IMR-90 (cell line): Measurements from ENCODE around the gene RASGRF2. TPM values are rescaled to one million over a fixed set of nuclear protein-coding genes. Genes with fewer than 3 reads are reported as not detected.

Experiments used
- ATAC-seq: fragments of 200-7000 bp; cut with Tn5 transposase; 2 replicates; pipeline ENCODE4 v1.9.1; 2020; ENCODE audit warnings: low read depth, mild to moderate bottlenecking, moderate library complexity
- BruUV-seq: library from RNA; stranded (reverse); fragments of 400-500 nt; replicated peaks from 2 replicates; lab custom pipeline; 2021; lab: Mats Ljungman, UMichigan
- CTCF ChIA-PET: fragments of 300-600 bp; formaldehyde crosslinking; extraction: SDS; loops from one replicate; lab custom pipeline; 2021; ENCODE audit warnings: antibody characterized with exemption; lab: Yijun Ruan, JAX
- POLR2A ChIA-PET: fragments of 300-600 bp; sonication (Branson Sonifier 250); formaldehyde crosslinking; loops from one replicate; lab custom pipeline; 2022; ENCODE audit warnings: antibody characterized with exemption; ENCODE audit not compliant: unreplicated experiment; lab: Charles Lee
- DNase-seq: peaks from one replicate; pipeline ENCODE4 v3.0.0; 2013
- H2AFZ ChIP-seq: replicated peaks from 2 replicates; pipeline ENCODE3; 2013; ENCODE audit warnings: low read length, mild to moderate bottlenecking; ENCODE audit not compliant: poor library complexity
- H2AK5ac ChIP-seq: 2 replicates; pipeline ENCODE4 v1.6.1; 2013; ENCODE audit warnings: low read depth, low read length, inconsistent platforms
- H2AK9ac ChIP-seq: replicated peaks from 2 replicates; pipeline ENCODE3; 2013; ENCODE audit warnings: mild to moderate bottlenecking, low read depth, low read length, moderate library complexity; ENCODE audit not compliant: poor library complexity
- H2BK120ac ChIP-seq: 2 replicates; pipeline ENCODE4 v1.6.1; 2013; ENCODE audit warnings: low read depth, low read length, inconsistent platforms
- H2BK15ac ChIP-seq: 3 replicates; pipeline ENCODE4 v1.6.1; 2013; ENCODE audit warnings: low read depth, low read length, inconsistent platforms
- H2BK20ac ChIP-seq: 2 replicates; pipeline ENCODE4 v1.6.1; 2013; ENCODE audit warnings: low read depth, mild to moderate bottlenecking, inconsistent platforms, low read length, moderate library complexity
- H2BK5ac ChIP-seq: 2 replicates; pipeline ENCODE4 v1.6.1; 2013; ENCODE audit warnings: mild to moderate bottlenecking, low read depth, low read length, inconsistent platforms; ENCODE audit not compliant: poor library complexity, severe bottlenecking
- H3K14ac ChIP-seq: replicated peaks from 2 replicates; pipeline ENCODE4 v1.6.1; 2013; ENCODE audit warnings: low read depth, low read length, inconsistent platforms
- H3K18ac ChIP-seq: 2 replicates; pipeline ENCODE4 v1.6.1; 2013; ENCODE audit warnings: low read depth, low read length, control low read depth
- H3K23ac ChIP-seq: 2 replicates; pipeline ENCODE4 v1.6.1; 2013; ENCODE audit warnings: low read depth, low read length, inconsistent platforms
- H3K27ac ChIP-seq: 2 replicates; pipeline ENCODE4 v1.5.1; 2013; ENCODE audit warnings: mild to moderate bottlenecking, control low read depth, low read length; ENCODE audit not compliant: insufficient read depth
- H3K27me3 ChIP-seq: 2 replicates; pipeline ENCODE4 v1.6.1; 2013; ENCODE audit warnings: low read length; ENCODE audit not compliant: control insufficient read depth, insufficient read depth
- H3K36me3 ChIP-seq: 2 replicates; pipeline ENCODE4 v1.6.1; 2013; ENCODE audit warnings: low read length, mixed read lengths; ENCODE audit not compliant: control insufficient read depth, insufficient read depth
- H3K4ac ChIP-seq: 2 replicates; pipeline ENCODE4 v1.6.1; 2013; ENCODE audit warnings: low read depth, low read length, inconsistent platforms
- H3K4me1 ChIP-seq: 2 replicates; pipeline ENCODE4 v1.6.1; 2013; ENCODE audit warnings: low read length, mixed read lengths; ENCODE audit not compliant: control insufficient read depth, insufficient read depth
- H3K4me2 ChIP-seq: 2 replicates; pipeline ENCODE4 v1.6.1; 2013; ENCODE audit warnings: low read depth, mild to moderate bottlenecking, control low read depth, low read length, moderate library complexity
- H3K4me3 ChIP-seq: 2 replicates; pipeline ENCODE4 v1.5.1; 2013; ENCODE audit warnings: low read depth, mild to moderate bottlenecking, control low read depth, low read length, moderate library complexity; ENCODE audit not compliant: insufficient read depth
- H3K56ac ChIP-seq: 2 replicates; pipeline ENCODE4 v1.6.1; 2013; ENCODE audit warnings: low read length, inconsistent platforms; ENCODE audit not compliant: insufficient read depth; ENCODE audit errors: extremely low read depth
- H3K79me1 ChIP-seq, 2 experiments: 2 replicates each; pipeline ENCODE4 v1.6.1; 2013; ENCODE audit warnings: low read length in 2 of 2, inconsistent platforms in 1 of 2, low read depth in 1 of 2
- H3K9ac ChIP-seq: 2 replicates; pipeline ENCODE4 v1.6.1; 2013; ENCODE audit warnings: low read depth, low read length, control low read depth
- H3K9me1 ChIP-seq: 2 replicates; pipeline ENCODE4 v1.6.1; 2013; ENCODE audit warnings: low read length, inconsistent platforms; ENCODE audit not compliant: insufficient read depth
- H3K9me3 ChIP-seq: 2 replicates; pipeline ENCODE4 v1.6.1; 2013; ENCODE audit warnings: low read length; ENCODE audit not compliant: control insufficient read depth, insufficient read depth
- H4K20me1 ChIP-seq: 2 replicates; pipeline ENCODE4 v1.6.1; 2013; ENCODE audit warnings: low read length, inconsistent platforms; ENCODE audit not compliant: insufficient read depth
- H4K5ac ChIP-seq: 2 replicates; pipeline ENCODE4 v1.6.1; 2013; ENCODE audit warnings: mild to moderate bottlenecking, low read depth, low read length, control low read depth
- H4K8ac ChIP-seq, 2 experiments: 2 replicates each; pipeline ENCODE4 v1.6.1; 2013; ENCODE audit warnings: low read depth in 2 of 2, low read length in 2 of 2, control low read depth in 1 of 2, inconsistent platforms in 1 of 2
- H4K91ac ChIP-seq: 2 replicates; pipeline ENCODE4 v1.6.1; 2013; ENCODE audit warnings: low read depth, low read length, inconsistent platforms; ENCODE audit not compliant: insufficient read depth
- CEBPB ChIP-seq: IDR thresholded peaks from 2 replicates; pipeline ENCODE4 v1.6.1; 2012; ENCODE audit warnings: low read depth, low read length, improper control_type of control experiment
- MAFK ChIP-seq: IDR thresholded peaks from 2 replicates; pipeline ENCODE4 v1.6.1; 2012; ENCODE audit warnings: low read depth, low read length, improper control_type of control experiment
- MXI1 ChIP-seq: IDR thresholded peaks from 2 replicates; pipeline ENCODE4 v1.6.1; 2012; ENCODE audit warnings: low read depth, mild to moderate bottlenecking, low read length, moderate library complexity, borderline replicate concordance
- POLR2A ChIP-seq: IDR thresholded peaks from 2 replicates; pipeline ENCODE4 v1.6.1; 2012; ENCODE audit warnings: mild to moderate bottlenecking, low read depth, low read length
- WGBS, 2 experiments: methylation state at CpG; one replicate each; pipeline versions ENCODE4 v1.1.5 to v1.1.7; 2013; ENCODE audit warnings: missing lambda C conversion rate in 2 of 2; ENCODE audit not compliant: insufficient read length in 1 of 2; ENCODE audit errors: extremely low coverage in 2 of 2; 5-methylcytosine and 5-hydroxymethylcytosine counted together
- dilution Hi-C: fragments of 300-500 bp; cut with HindIII; formaldehyde crosslinking; loops from one replicate; pipeline ENCODE4 v1.14.3; 2018; ENCODE audit warnings: low sequenced_read_pairs; ENCODE audit not compliant: unreplicated experiment
- in situ Hi-C: fragments of 300-500 bp; cut with MboI; formaldehyde crosslinking; loops from 3 replicates; pipeline ENCODE4 v1.14.3; 2019; ENCODE audit warnings: low sequenced_read_pairs, inconsistent platforms, mixed read lengths
- intact Hi-C: fragments of 100-400 bp; cut with micrococcal nuclease; formaldehyde crosslinking; loops from 2 replicates; pipeline ENCODE4 v1.10.0; 2022
- polyA plus RNA-seq, 3 experiments: library from polyadenylated mRNA; depleted of rRNA; stranded (reverse); fragments of >200 nt; gene quantifications; 2 replicates each; pipeline ENCODE4 v1.2.3, GENCODE V29; 2012; ENCODE audit warnings: low replicate concordance in 1 of 3
- total RNA-seq: library from RNA; depleted of rRNA; stranded (reverse); fragments of >200 nt; gene quantifications from 2 replicates; pipeline ENCODE4 v1.2.3, GENCODE V29; 2012

Gene RASGRF2
- total and polyA plus RNA-seq, 2 of the 4 experiments (the other 2 are of a cell fraction) = 2.9 to 5.0 TPM

- dilution Hi-C loops (no loop called here), in situ Hi-C loops (no loop called here), intact Hi-C loops (no loop called here)
- no peak for TF ChIP-seq MXI1
- 0 out of 2 replicates have a peak, but pooled peaks have one; percentile 10 for TF ChIP-seq MAFK
- TF ChIP-seq POLR2A = no peak
- no peak for TF ChIP-seq CEBPB
- Histone ChIP-seq H3K36me3 (peaks cover 14% of the 10 kb centered on the region), H3K27me3 (no peaks in the 10 kb centered on the region), H3K27ac (no peak overlapping the region), H2AK5ac (no peak overlapping the region), H2BK20ac (no peak overlapping the region), H3K9me1 (no peaks in the 10 kb centered on the region), H2BK15ac (no peak overlapping the region), H3K18ac (no peak overlapping the region), H3K4me3 (no peak overlapping the region), H4K8ac (no peak overlapping the region), H4K91ac (no peak overlapping the region), H3K56ac (no peak overlapping the region), H2BK120ac (no peak overlapping the region), H3K4ac (no peak overlapping the region), H3K9ac (no peak overlapping the region), H4K5ac (no peak overlapping the region), H2AK9ac (no peak overlapping the region), H3K14ac (no peak overlapping the region), H3K4me2 (no peak overlapping the region), H3K79me1 (0 out of 4 replicates have a peak, but pooled peaks cover 0 to 12% of the 10 kb centered on the region in 2 experiments), H4K20me1 (no peaks in the 10 kb centered on the region), H3K9me3 (no peaks in the 10 kb centered on the region), H3K4me1 (peaks cover 4% of the 10 kb centered on the region; the same call in 1 of the 2 replicates), H3K23ac (no peak overlapping the region), H2AFZ (no peak overlapping the region), H2BK5ac (no peak overlapping the region)
- ChIA-PET POLR2A (no interaction called here), CTCF (interaction anchor here (1.6 kb wide), 1 partner anchor 13 kb away, joined by 6 read pairs; no protein-coding TSS in a partner anchor)
- WGBS, 2 experiments = 60 to 100% methylated on average over 1 to 2 of the region's 5 CpGs
- no peak for DNase-seq
- ATAC-seq = no peak
- no TSS peak for BruUV-seq
Measured at GRCh38 chr5:81121273-81121672, 161.1 kb downstream of the RASGRF2 start.
